ENCODE results near the gene KCNB1. TPM values are rescaled to one million over a fixed set of nuclear protein-coding genes. Genes with fewer than 3 reads are reported as not detected.

Gene KCNB1
- total RNA-seq, 1 experiment from 2014 or later, result 0.68 TPM

DNA sequence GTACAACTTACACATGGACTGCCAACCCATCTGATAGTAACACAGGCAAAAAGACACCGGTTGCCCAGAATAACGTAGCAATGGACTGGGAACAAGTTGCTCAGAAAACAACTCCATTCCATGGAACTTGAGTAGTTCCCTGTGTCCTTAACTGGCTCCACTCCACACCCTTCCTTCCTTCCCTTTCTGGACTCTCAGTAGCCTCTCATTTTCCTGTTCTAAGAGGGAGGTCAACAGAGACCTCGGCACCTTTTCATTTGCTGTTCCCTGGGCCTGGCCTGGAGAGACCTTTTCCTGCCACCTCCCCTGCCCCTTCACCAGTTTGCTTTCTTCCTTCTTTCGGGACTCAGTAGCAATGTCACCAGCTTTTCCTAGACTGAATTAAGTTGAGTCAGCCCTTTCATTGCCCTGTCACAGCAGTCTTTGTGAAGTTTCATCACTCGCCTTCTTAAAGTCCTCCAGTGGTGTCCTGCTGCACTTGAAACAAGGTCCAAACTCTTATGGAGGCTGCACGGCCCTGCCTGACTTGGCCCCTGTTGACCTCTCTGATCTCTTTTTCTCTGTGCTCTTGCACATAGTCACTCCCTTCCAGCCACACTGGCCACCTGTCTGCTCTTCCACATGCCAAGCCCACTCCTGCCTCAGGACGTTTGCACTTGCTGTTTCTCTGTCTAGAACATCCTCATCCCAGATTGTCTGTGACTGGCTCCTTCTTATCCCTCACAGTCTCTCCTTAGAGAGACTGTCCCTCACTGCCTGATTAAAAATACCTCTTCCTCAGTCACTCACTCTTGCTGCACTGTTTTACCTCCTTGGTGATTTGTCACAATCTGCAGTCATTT, 90.8 kb downstream of the KCNB1 start:
- H3K79me1 ChIP-seq (ENCODE audit: insufficient read depth, low read depth, low read length, poor library complexity, severe bottlenecking), result no peaks in the 10 kb centered on the region
- H3K27me3 Mint-ChIP-seq (ENCODE audit: low read depth), result peaks cover 8% of the 10 kb centered on the region
- H2BK5ac ChIP-seq (ENCODE audit: insufficient read length, low read length), result no peak overlapping the region
- H4K20me1 ChIP-seq (ENCODE audit: control insufficient read depth, insufficient read depth, insufficient read length), result no peaks in the 10 kb centered on the region
- no peak overlapping the region for H2BK20ac ChIP-seq (ENCODE audit: low read depth, low read length, poor library complexity, severe bottlenecking)
- H3K9ac ChIP-seq (ENCODE audit: extremely low read depth, insufficient read length, low read length), result no peak overlapping the region
- no peaks in the 10 kb centered on the region for H3K4me1 ChIP-seq (ENCODE audit: insufficient read depth, low read length)
- no peak overlapping the region for H2BK15ac ChIP-seq (ENCODE audit: low read depth, low read length)
- no peak overlapping the region for H3K23ac ChIP-seq (ENCODE audit: insufficient read length, low read depth, low read length)
- H3K4me1 Mint-ChIP-seq, result peaks cover 0 to 15% of the 10 kb centered on the region in 2 experiments; a peak in 2 of 4 replicates
- no peaks in the 10 kb centered on the region for H3K79me2 ChIP-seq (ENCODE audit: insufficient read depth, low read length)
- TF ChIP-seq, protein P1, sequence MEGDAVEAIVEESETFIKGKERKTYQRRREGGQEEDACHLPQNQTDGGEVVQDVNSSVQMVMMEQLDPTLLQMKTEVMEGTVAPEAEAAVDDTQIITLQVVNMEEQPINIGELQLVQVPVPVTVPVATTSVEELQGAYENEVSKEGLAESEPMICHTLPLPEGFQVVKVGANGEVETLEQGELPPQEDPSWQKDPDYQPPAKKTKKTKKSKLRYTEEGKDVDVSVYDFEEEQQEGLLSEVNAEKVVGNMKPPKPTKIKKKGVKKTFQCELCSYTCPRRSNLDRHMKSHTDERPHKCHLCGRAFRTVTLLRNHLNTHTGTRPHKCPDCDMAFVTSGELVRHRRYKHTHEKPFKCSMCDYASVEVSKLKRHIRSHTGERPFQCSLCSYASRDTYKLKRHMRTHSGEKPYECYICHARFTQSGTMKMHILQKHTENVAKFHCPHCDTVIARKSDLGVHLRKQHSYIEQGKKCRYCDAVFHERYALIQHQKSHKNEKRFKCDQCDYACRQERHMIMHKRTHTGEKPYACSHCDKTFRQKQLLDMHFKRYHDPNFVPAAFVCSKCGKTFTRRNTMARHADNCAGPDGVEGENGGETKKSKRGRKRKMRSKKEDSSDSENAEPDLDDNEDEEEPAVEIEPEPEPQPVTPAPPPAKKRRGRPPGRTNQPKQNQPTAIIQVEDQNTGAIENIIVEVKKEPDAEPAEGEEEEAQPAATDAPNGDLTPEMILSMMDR (conservative IDR thresholded peaks at IDR 0.05), result no peak
- no peak for DNase-seq
- no peak overlapping the region for H3K27ac ChIP-seq (ENCODE audit: insufficient read length, low read depth, low read length)
- H2AK5ac ChIP-seq (ENCODE audit: insufficient read length, low read length), result no peak overlapping the region
- no peaks in the 10 kb centered on the region for H3K9me3 Mint-ChIP-seq
- no peaks in the 10 kb centered on the region for H3K23me2 ChIP-seq (ENCODE audit: insufficient read length, low read depth, low read length, poor library complexity, severe bottlenecking)
- no peaks in the 10 kb centered on the region for H3K9me3 ChIP-seq (ENCODE audit: control insufficient read depth, low read depth, low read length)
- H3K4me3 Mint-ChIP-seq, result no peak overlapping the region
- no peak overlapping the region for H3K14ac ChIP-seq (ENCODE audit: insufficient read depth, low read length)
- no peak overlapping the region for H3K4ac ChIP-seq (ENCODE audit: low read depth, low read length)
- no peak overlapping the region for H4K8ac ChIP-seq (replicated peaks; ENCODE audit: insufficient read length, low read depth, low read length)
- H2BK12ac ChIP-seq (ENCODE audit: insufficient read length, low read depth, low read length), result no peak overlapping the region
- no peaks in the 10 kb centered on the region for H3K36me3 Mint-ChIP-seq (ENCODE audit: insufficient read depth in 1 of 3, low read depth in 3 of 3)
- no peak overlapping the region for H3K56ac ChIP-seq (ENCODE audit: insufficient read length, low read depth, low read length)
- no peak overlapping the region for H3T11ph ChIP-seq (ENCODE audit: low read length)
- no CpG with 5 or more reads among the region's 7 CpGs for WGBS (ENCODE audit: extremely low coverage, insufficient read length, low lambda C conversion rate)
- no peak overlapping the region for H3K18ac ChIP-seq (ENCODE audit: insufficient read length, low read depth, low read length)
- no peak overlapping the region for H4K91ac ChIP-seq (ENCODE audit: insufficient read length, low read depth, low read length)
- 0 out of 7 replicates have a peak overlapping the region, but pooled peaks of 1 of the 3 experiments have one; percentile 3 for H3K27ac Mint-ChIP-seq
- no peak overlapping the region for H2BK120ac ChIP-seq (ENCODE audit: low read depth, low read length, poor library complexity, severe bottlenecking)
- no peak overlapping the region for H4K5ac ChIP-seq (ENCODE audit: insufficient read length, low read depth, low read length)
- no peaks in the 10 kb centered on the region for H3K27me3 ChIP-seq (ENCODE audit: insufficient read depth, low read length)
- H3K4me2 ChIP-seq (ENCODE audit: insufficient read depth, insufficient read length, low read length), result no peak overlapping the region
- H2AFZ ChIP-seq (ENCODE audit: low read length), result no peak overlapping the region

Data from H9 (cell line).